Measurements from ENCODE around the gene SLC35G2.
"Not testable (repeated sequence)": the region's sequence is repeated elsewhere in the genome, so short reads cannot be mapped to it uniquely, and the experiment has no call there.

Gene SLC35G2

DNA sequence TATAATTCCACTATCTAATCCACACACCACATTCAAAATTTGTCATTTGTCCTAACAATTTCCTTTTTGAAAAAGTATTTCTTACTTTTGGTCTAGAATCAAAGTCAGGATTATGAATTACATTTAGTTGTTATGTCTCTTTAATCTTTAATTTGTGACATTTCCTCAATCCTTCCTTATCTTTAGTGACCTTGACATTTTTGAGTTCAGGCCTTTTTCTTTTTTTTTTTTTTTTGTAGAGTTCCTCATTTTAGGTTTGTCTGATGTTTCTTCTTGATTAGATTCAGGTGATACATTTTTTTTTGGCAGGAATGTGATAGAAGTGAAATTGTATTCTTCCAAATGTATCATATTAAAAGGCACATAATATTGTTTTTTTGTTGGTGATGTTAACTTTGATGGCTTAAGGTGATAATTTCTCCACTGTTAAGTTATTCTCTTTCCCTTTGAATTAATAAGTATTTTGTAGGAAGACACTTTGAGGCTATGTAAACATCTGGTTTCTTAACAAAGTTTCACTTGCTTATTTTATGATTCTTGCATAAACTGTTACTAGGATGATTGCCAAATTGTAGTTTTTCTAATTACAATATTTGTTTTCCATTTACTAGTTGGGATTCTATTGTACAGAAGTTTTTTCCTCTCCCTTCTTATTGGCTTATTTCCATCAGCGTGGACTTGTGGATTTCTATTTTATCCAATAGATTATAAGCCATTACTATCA, 16.3 kb downstream of the SLC35G2 start:
- in situ Hi-C loops (cut with HindIII; ENCODE audit: low sequenced_read_pairs) = no loop called here

GRCh38 chr3:136835813-136836510, 17.0 kb downstream of the SLC35G2 start:
- in situ Hi-C loops (cut with HindIII; ENCODE audit: low sequenced_read_pairs) = no loop called here

DNA sequence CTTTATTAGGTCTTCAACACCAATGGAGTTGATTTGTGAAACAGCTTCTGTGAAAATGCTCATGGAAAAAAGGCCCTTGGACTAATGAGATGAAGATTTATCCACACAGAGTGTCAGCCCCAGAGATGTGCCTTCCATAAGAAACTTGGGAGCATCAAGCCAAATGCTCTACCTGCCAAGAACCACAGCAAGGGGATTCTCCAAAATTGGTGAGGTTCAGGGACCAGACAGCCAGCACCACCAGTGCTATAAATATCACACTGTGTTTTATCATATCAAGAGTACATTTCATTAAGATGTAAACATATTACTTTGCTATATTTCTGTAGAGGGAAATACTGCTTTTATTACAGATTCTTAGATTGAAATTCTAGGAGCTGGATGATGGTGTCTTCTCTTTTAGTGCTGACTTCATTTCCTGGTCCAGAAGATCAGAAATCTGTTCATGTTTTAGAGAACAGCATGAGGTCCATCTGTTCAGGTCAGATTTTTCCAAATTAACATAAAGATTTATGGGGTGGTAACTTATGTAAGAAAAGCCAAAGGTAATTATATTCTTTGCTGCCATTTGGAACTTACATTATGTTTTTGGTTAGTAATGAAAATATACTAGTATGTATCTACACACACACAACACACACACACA, 17.7 kb downstream of the SLC35G2 start:
- in situ Hi-C loops (cut with HindIII; ENCODE audit: low sequenced_read_pairs) = no loop called here

- in situ Hi-C loops (cut with HindIII; ENCODE audit: low sequenced_read_pairs) = no loop called here
Observed at GRCh38 chr3:136838641-136839555, 20.0 kb downstream of the SLC35G2 start.

DNA sequence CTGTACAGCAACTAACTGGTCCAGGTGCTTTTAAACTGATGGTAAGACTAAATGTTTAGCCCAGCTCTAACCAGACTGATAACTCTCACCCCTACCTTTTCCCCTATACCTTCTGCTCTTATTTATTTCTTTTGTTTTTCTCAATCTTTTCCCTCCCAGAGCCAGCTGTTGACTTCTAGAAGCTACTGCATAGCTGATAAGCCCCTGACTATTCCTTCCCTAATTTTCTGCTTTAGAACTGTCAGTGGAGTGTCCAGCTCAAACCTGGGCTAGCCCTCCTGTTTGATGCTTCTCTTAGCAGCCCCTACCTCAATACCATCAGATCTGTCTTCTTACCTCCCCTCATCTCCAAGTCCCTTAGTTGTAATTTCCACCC, 20.6 kb downstream of the SLC35G2 start:
- in situ Hi-C loops (cut with HindIII; ENCODE audit: low sequenced_read_pairs) = no loop called here

GRCh38 chr3:136840252-136840651, 21.3 kb downstream of the SLC35G2 start:
- in situ Hi-C loops (cut with HindIII; ENCODE audit: low sequenced_read_pairs) = no loop called here

- in situ Hi-C loops (cut with HindIII; ENCODE audit: low sequenced_read_pairs) = no loop called here
Observed at GRCh38 chr3:136842294-136842693, 23.4 kb downstream of the SLC35G2 start.

DNA sequence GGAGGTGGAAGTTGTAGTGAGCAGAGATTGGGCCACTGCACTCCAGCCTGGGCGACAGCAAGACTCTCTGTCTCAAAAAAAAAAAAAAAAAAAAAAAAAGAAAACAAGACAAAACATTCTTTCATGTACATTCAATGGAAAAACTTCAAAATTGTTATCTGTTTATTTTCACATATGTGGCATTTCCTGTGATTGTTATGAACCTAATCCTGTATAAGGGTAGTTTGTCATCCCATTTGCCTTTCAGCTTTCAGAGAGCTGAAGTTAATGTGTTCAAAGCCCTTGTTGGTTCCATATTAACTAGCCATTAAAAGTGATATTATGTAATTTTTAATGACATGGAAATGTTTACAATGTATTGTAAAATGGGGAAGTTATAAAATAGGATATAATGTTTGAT, 25.8 kb downstream of the SLC35G2 start:
- in situ Hi-C loops (cut with HindIII; ENCODE audit: low sequenced_read_pairs) = no loop called here

GRCh38 chr3:136852180-136852579, 33.3 kb downstream of the SLC35G2 start:
- in situ Hi-C loops (cut with HindIII; ENCODE audit: low sequenced_read_pairs) = no loop called here

GRCh38 chr3:136856665-136857064, 37.7 kb downstream of the SLC35G2 start:
- in situ Hi-C loops (cut with HindIII; ENCODE audit: low sequenced_read_pairs) = no loop called here

DNA sequence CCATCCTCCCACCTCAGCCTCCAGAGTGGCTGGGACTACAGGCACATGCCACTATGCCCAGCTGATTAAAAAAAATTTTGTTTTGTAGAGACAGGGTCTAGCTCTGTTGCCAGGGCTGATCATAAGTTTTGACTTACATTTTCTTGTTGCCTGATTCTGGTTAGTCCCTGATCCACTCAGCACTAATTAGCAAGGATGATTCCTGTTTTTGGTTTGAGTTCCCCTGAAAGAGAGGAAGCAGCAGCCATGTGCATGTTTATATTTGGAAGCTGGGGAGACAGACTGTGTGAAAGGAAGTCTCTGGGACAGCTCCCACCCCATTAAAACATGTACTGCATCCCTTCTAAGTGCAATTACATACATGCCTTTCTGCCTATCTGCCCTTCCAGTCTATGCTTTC, 39.5 kb downstream of the SLC35G2 start:
- in situ Hi-C loops (cut with HindIII; ENCODE audit: low sequenced_read_pairs) = no loop called here

DNA sequence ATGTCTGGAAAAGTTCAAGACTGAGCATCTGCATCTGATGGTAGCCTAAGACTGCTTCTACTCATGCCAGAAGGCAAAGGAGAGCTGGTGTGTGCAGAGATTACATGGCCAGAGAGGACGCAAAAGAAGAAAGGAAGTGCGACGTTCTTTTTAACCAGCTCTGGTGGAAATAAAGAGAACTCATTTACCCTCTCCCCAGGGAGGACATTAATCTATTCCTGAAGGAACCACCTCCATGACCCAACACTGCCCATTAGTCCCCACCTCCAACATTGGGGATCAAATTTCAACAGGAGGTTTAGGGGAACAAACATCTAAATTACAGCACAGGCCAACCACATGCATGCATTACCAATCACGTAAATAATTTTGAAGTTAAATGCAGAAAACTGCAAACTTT, 41.6 kb downstream of the SLC35G2 start:
- in situ Hi-C loops (cut with HindIII; ENCODE audit: low sequenced_read_pairs) = no loop called here

- in situ Hi-C loops (cut with HindIII; ENCODE audit: low sequenced_read_pairs) = no loop called here
Observed at GRCh38 chr3:136861890-136862616, 43.1 kb downstream of the SLC35G2 start, which contains the start of gene NCK1. NCK1 (plus strand) TSS chr3:136862208; CDS start chr3:136928002, 65,794 bp downstream.

DNA sequence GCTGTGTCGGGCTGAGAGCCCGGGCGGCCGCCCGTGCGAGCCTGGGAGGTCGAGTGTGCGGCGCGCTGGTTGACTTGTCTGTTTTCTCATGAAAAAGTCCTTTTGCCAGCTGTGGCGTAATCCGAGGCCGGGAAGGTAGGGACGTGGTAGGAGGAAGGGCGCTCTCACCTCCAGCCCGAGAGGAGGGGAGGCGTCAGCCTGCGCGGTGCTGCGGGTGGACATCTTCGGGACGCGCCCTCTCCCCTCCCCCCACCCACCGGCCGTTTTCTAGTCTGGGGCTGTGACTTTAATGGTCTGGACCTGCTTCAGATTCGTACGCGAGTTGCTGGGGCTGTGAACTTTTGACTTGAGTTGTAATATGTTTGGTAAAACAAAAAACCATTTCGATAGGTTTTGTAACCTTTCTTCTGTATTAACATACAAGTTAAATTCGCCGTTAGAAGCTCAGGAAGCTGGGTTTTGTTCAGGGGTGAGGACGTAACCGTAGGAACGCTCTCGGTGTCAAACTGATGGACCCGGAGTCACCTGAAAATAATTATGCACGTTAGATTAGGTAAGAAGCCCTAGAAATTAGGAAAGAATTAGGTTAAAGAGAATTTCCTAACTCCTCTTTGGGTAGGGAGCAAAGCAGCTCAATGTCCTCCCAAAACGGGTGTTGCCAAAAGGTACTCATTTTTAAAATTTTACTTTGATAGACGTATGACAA, 43.8 kb downstream of the SLC35G2 start:
- in situ Hi-C loops (cut with HindIII; ENCODE audit: low sequenced_read_pairs) = no loop called here

GRCh38 chr3:136869282-136869681, 50.4 kb downstream of the SLC35G2 start:
- in situ Hi-C loops (cut with HindIII; ENCODE audit: low sequenced_read_pairs) = no loop called here

DNA sequence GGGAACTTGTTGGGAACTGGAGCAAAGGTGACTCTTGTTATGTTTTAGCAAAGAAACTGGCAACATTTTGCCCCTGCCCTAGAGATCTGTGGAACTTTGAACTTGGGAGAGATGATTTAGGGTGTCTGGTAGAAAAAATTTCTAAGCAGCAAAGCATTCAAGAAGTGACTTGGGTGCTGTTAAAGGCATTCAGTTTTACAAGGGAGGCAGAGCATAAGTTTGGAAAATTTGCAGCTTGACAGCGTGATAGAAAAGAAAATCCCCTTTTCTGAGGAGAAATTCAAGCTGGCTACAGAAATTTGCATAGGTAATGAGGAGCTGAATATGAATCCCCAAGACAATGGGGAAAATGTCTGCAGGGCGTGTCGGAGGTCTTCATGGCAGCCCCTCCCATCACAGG, 53.3 kb downstream of the SLC35G2 start:
- in situ Hi-C loops (cut with HindIII; ENCODE audit: low sequenced_read_pairs) = not testable (repeated sequence)

GRCh38 chr3:136879510-136879909, 60.6 kb downstream of the SLC35G2 start:
- in situ Hi-C loops (cut with HindIII; ENCODE audit: low sequenced_read_pairs) = not testable (repeated sequence)

GRCh38 chr3:136882571-136882970, 63.6 kb downstream of the SLC35G2 start:
- in situ Hi-C loops (cut with HindIII; ENCODE audit: low sequenced_read_pairs) = no loop called here

- in situ Hi-C loops (cut with HindIII; ENCODE audit: low sequenced_read_pairs) = no loop called here
Observed at GRCh38 chr3:136883967-136884720, 65.2 kb downstream of the SLC35G2 start.
